Measurements from ENCODE around the gene LCNL1.

The LCNL1 gene

GRCh38 chr9:137021979-137022661, 39.3 kb downstream of the LCNL1 start:
- TF ChIP-seq CTCF (IDR thresholded peaks at IDR 0.05): no peak

- no peak for TF ChIP-seq CTCF (IDR thresholded peaks at IDR 0.05)
Observed at GRCh38 chr9:137022662-137023008, 39.8 kb downstream of the LCNL1 start.

- TF ChIP-seq CTCF (IDR thresholded peaks at IDR 0.05): no peak
Observed at GRCh38 chr9:137023157-137023556, 40.4 kb downstream of the LCNL1 start.

GRCh38 chr9:137023583-137023991, 40.8 kb downstream of the LCNL1 start:
- no peak for TF ChIP-seq CTCF (IDR thresholded peaks at IDR 0.05)

- TF ChIP-seq CTCF (IDR thresholded peaks at IDR 0.05): 0 out of 2 replicates have a peak, but pooled peaks have one; percentile 16
Observed at GRCh38 chr9:137025517-137025966, 42.7 kb downstream of the LCNL1 start.

GRCh38 chr9:137026384-137026783, 43.6 kb downstream of the LCNL1 start:
- no peak for TF ChIP-seq CTCF (IDR thresholded peaks at IDR 0.05)

- TF ChIP-seq CTCF (IDR thresholded peaks at IDR 0.05): no peak
Observed at GRCh38 chr9:137026828-137027227, 44.0 kb downstream of the LCNL1 start.
